GM21619 (cell line): Measurements from ENCODE around the gene C6orf163.
A peak's percentile ranks its signal among the peaks of the same experiment; 100 is the strongest.
"Not testable (repeated sequence)": the region's sequence is repeated elsewhere in the genome, so short reads cannot be mapped to it uniquely, and the experiment has no call there.

Experiments used
- ATAC-seq: cut with Tn5 transposase; IDR thresholded peaks from one replicate; pipeline ENCODE4 v1.9.1; 2021; ENCODE audit not compliant: unreplicated experiment

C6orf163 gene

GRCh38 chr6:87344731-87345130, at the start of gene C6orf163:
C6orf163 (plus strand) TSS chr6:87344813; CDS start chr6:87345100, 287 bp downstream.
- no peak for ATAC-seq

DNA sequence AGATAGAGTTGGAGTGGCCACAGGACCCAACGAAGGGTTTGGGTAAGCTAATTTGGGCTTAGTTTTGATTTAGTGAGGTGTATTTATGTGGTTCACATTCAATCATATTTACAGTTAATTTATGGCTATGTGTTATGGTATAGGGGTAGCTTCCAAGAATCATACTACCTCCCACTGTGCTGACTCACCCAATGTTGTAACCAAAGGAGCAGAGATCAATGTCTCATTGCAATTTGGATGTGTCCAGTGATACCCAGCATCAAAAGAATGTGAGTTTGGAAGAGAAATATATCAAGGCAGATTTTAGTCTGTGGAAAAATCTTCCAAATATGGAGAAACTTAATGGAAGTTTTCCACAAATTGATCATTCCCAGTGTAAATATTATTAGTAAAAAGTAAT, 47.5 kb upstream of the C6orf163 start:
- ATAC-seq: no peak

DNA sequence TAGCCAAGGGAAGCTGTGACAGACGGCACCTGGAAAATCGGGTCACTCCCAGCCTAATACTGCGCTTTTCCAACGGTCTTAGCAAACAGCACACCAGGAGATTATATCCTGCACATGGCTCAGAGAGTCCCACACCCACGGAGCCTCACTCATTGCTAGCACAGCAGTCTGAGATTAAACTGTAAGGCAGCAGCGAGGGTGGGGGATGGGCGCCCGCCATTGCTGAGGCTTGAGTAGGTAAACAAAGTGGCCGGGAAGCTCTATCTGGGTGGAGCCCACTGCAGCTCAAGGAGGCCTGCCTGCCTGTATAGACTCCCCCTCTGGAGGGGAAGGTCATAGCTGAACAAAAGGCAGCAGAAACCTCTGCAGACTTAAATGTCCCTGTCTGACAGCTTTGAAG, 43.3 kb upstream of the C6orf163 start:
- ATAC-seq: not testable (repeated sequence)

- ATAC-seq: no peak
Observed at GRCh38 chr6:87308970-87309369, 35.6 kb upstream of the C6orf163 start.

DNA sequence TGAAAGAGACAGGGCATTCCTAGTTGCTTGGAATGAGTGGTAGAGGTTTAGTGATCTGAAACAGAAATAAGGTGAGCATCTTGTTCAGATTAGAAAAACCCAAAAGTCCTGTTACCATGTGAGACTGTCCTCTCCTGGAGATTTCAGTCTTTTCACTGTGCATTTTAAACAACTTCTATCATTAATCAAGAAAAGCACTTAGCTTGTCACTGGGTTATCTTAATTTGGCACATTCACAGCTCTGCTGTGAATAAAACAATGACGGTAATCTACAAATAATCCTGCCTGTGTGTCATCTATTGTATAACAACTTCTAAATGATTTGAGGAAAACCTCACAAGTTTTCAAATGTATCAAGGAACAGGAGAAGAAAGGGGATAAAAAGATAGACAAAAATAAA, 31.8 kb upstream of the C6orf163 start:
- no peak for ATAC-seq

GRCh38 chr6:87315071-87315470, 29.5 kb upstream of the C6orf163 start:
- ATAC-seq: no peak

DNA sequence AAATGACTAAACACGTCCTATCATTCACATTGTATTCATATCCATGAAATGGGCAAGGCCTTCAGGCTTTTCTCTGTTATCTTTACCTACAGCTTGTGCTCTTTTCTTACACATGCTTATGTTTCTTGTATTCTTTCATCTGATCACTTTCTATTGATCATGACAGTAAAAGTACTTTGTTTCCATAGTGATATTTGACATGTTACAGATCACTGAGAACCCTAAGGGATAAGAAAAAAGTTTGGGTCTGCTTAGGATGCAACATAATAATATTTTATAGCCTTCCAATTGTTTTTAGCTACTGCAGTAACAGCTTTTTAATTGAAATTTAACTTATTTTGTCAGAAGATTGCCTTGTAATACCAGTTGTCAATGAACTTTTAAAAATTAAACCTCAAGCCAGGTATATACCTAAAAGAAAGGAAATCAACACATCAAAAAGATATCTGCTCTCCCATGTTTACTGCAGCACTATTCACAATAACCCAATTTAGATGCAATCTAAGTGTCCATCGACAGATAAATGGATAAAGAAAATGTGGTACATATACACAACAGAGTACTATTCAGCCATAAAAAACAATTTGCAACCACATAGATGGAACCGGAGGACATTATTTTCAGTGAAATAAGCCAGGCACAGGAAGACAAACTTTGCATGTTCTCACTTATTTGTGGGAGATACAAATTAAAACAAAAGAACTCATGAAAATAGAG, 25.2 kb upstream of the C6orf163 start:
- ATAC-seq: no peak

- peak; percentile 100 for ATAC-seq
Observed at GRCh38 chr6:87322304-87323212, 22.1 kb upstream of the C6orf163 start, which contains the start of gene SMIM8. SMIM8 (plus strand) TSS chr6:87322588; CDS start chr6:87337032, 14,444 bp downstream.

- ATAC-seq: not testable (repeated sequence)
Observed at GRCh38 chr6:87323880-87324279, 20.7 kb upstream of the C6orf163 start.

DNA sequence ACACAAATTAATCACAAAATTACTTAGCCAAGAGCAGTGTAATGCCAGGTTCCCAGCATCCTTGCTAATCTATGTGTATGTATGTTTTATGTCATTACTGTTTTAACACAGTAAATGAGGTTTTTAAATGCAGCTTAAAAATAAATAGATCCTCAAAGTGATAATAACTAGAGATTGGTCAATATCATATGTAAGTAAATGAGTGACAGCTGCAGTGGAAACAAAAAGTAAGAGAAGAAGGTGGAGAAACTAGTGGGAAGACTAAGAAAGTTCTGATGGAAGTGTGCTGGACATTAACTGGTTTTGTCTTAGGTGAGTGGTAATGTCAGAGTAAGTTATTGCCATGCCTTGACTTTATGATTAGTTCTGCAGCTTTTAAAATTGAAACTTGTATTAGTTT, 13.7 kb upstream of the C6orf163 start:
- no peak for ATAC-seq

GRCh38 chr6:87333033-87333432, 11.6 kb upstream of the C6orf163 start:
- ATAC-seq: no peak

- ATAC-seq: no peak
Observed at GRCh38 chr6:87333591-87334181, 10.9 kb upstream of the C6orf163 start.

- no peak for ATAC-seq
Observed at GRCh38 chr6:87334683-87335082, 9.9 kb upstream of the C6orf163 start.

DNA sequence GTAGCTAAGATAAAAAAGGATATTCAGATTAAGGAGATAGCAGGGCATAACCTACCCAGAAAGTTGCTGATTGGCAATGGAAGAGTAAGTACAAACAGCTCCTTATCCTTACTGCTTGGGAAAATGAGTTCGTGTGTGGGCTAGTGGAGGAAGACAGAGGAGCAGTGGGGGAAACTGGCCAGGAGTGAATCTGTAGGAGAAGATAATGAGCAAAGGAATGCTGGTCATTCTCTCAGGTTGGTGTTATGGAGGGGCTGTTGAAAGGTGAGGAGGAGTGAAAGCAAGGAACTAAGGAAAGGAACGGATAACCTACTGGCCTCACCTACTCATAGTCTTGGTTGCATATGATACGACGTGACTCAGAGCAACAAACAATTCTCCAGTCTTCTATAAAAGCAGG, 8.2 kb upstream of the C6orf163 start:
- ATAC-seq: no peak

DNA sequence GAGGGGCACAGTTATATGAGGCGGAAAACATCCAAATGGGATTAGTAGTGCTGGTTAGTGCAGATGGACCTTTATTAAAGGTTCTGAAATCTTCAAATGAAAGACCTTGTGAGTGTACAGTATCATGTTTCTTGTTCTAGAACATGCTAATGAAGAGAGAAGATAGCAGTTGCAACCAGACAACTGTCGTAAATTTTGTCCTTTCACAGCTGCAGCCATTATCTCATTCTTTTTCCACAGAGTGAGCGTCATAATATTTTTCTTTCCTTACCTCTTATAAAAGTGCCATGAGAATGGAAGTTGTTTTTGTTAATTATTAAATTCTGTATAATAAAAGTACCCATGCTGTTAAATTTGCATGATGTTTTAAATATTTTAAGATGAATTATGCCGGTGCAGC, 4.4 kb upstream of the C6orf163 start:
- ATAC-seq: no peak

DNA sequence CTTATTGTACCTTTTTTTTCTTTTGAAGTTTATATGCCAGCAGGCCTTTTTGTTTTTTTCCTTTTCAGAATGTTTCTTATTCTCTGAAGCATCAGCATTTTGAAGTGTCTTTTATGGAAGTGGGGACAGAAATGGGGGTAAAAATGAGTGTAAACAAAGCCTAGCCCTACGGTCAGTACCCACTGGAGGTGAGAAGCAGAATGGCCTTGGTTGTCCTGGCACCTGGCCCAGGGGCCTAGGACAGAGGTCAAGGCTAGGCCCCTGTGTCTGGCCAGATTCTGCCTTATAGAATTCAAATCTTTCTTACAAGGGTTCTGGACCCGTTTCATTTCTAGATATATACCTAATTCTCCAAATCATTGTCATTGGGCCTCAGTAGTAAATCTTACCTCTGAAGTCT, 3.5 kb upstream of the C6orf163 start:
- ATAC-seq: no peak

DNA sequence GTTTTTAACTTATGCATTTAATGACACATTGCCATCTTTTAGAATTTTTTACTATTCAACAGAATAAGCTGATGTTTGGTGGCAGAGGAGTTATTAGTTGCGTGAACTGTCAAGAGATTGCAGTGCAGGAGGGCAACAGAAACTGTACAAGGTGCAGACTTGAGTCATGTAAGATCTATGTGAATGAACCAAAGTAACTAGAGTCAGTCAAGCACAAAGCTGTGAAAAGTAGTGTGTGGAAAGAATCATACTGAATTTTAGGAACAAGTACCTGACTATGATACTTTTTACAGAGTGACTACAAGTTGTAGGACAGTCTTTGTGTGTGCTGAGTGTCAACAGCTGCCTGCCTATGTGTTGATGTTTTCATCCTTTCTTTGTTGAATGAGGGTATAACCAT, 2.7 kb upstream of the C6orf163 start:
- peak; percentile 96 for ATAC-seq

DNA sequence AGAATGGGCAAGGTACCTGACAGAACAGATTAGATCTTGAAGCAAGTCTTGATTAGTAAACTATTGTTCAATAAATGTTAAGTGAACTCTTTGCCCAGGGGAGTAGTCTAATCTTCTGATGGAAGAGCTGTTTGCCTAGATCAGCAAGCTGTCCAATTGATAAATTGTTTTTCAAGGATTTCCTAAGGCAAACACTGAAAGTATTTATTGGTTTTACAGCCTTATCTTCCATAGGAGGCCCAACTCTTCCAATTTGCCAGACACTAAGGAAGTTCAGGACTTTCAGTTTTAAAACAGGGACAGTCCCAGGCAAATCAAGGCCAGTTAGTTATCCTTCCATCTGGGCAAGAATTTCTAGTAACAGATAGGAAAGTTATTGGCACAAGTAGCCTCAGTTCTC, 1.8 kb upstream of the C6orf163 start:
- no peak for ATAC-seq

DNA sequence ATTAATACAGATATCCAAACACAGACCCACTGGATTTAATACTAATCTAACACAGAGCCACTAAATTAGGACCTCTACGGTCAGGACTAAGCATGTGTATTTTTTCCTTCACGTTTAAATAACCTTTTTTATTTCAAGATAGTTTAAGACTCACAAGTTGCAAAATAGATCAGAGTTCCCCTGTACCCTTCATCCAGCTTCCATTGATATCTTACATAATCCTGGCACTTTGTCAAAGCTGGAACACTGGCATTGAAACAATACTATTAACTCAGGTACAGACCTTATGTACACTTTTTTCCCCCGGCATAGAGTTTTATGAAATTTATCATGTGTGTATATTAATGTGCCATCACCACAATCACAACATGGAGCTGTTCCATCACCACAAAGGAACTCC, 2.1 kb downstream of the C6orf163 start:
- ATAC-seq: no peak

DNA sequence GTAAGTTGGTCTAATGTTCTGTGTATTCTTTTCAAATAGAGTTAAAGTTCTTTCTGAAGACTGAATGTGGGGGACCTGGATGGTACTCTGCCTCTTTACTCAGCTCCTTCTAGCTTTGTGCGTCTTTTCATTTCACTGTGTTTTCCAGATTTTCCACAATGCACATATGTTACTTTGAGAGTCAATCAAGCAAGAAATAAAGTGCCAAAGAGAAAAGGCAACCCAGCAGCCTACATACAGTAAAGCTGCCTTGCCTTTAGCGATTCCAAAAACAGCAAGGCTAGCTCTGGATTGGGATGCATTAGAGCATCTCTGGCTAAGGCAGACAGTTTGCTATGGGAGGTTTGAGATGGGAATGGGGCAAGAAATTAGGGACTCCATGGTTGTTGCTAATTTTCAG, 5.3 kb downstream of the C6orf163 start:
- ATAC-seq: no peak

DNA sequence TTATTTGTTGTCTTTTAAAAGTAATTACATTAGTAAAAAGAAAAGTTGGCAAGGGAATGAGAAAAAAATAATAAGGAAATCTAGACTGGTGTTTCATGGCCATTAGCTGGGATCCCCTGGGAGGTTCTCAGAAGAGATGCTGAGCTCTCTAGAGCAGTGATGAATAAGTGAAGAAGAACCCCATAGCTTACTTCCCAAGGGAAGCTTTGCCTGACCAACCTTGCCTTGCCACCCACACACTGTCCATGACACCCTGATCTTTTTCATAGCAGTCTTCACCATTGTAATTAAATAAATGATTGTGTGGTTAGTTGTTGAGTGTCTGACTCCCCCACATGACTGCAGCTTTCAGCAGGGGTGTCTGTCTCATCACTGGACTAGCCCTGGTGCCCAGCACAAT, 5.9 kb downstream of the C6orf163 start:
- no peak for ATAC-seq

GRCh38 chr6:87351583-87351982, 7.0 kb downstream of the C6orf163 start:
- no peak for ATAC-seq
